Smooth muscle cell (in vitro differentiated cells): ENCODE data around the gene DCTN3. TPM values are rescaled to one million over a fixed set of nuclear protein-coding genes. Genes with fewer than 3 reads are reported as not detected.

Experiments used
- DNase-seq: peaks from one replicate; lab custom pipeline; 2025; ENCODE audit not compliant: unreplicated experiment; lab: John Stamatoyannopoulos, UW
- H2AFZ ChIP-seq: fragments of 200-600 bp; sonication (generic); 2 replicates; pipeline ENCODE4 v1.6.0; 2016; ENCODE audit warnings: antibody characterized with exemption, low read depth, mild to moderate bottlenecking
- H3F3A ChIP-seq: fragments of 200-600 bp; sonication (generic); 2 replicates; pipeline ENCODE4 v1.6.0; 2017; ENCODE audit warnings: antibody characterized with exemption, low read depth
- H3K27ac ChIP-seq: fragments of 200-600 bp; sonication (generic); 2 replicates; pipeline ENCODE4 v1.5.1; 2016; ENCODE audit warnings: low read depth, mild to moderate bottlenecking
- H3K27me3 ChIP-seq: fragments of 200-600 bp; sonication (generic); 2 replicates; pipeline ENCODE4 v1.6.1; 2016; ENCODE audit warnings: low read depth, mild to moderate bottlenecking
- H3K36me3 ChIP-seq: fragments of 200-600 bp; sonication (generic); 2 replicates; pipeline ENCODE4 v1.5.1; 2016; ENCODE audit warnings: low read depth
- H3K4me1 ChIP-seq: fragments of 200-600 bp; sonication (generic); 2 replicates; pipeline ENCODE4 v1.5.1; 2016; ENCODE audit warnings: low read depth
- H3K4me2 ChIP-seq: fragments of 200-600 bp; sonication (generic); 2 replicates; pipeline ENCODE4 v1.6.0; 2016; ENCODE audit warnings: mild to moderate bottlenecking
- H3K4me3 ChIP-seq: fragments of 200-600 bp; sonication (generic); 2 replicates; pipeline ENCODE4 v1.5.1; 2016; ENCODE audit warnings: mild to moderate bottlenecking
- H3K79me2 ChIP-seq: fragments of 200-600 bp; sonication (generic); 2 replicates; pipeline ENCODE4 v1.6.0; 2016; ENCODE audit warnings: low read depth, mild to moderate bottlenecking
- H3K9ac ChIP-seq: fragments of 200-600 bp; sonication (generic); 2 replicates; pipeline ENCODE4 v1.6.0; 2016; ENCODE audit warnings: low read depth
- H3K9me3 ChIP-seq: fragments of 200-600 bp; sonication (generic); replicated peaks from 2 replicates; pipeline ENCODE4 v1.5.1; 2016; ENCODE audit warnings: low read depth
- H4K20me1 ChIP-seq: fragments of 200-600 bp; sonication (generic); 2 replicates; pipeline ENCODE4 v1.6.0; 2016; ENCODE audit warnings: low read depth
- WGBS: methylation state at CpG from one replicate; pipeline ENCODE4 v1.1.7; 2016; ENCODE audit warnings: low lambda C conversion rate; 5-methylcytosine and 5-hydroxymethylcytosine counted together
- polyA plus RNA-seq: library from polyadenylated mRNA; unstranded; fragments of >200 nt; fragmentation: Nextera tagmentation; extraction: Ambion mirVana; gene quantifications from 2 replicates; pipeline ENCODE4 v1.2.1, GENCODE V29; 2016
- total RNA-seq: library from RNA; depleted of rRNA; stranded (reverse); fragments of >200 nt; gene quantifications from 2 replicates; pipeline ENCODE4 v1.2.3, GENCODE V29; 2014
- TF ChIP-seq, protein P1 (sequence below): fragments of 200-600 bp; sonication (generic); IDR thresholded peaks from 2 replicates; pipeline ENCODE4 v1.5.1; 2017; ENCODE audit warnings: borderline replicate concordance, mild to moderate bottlenecking, antibody characterized with exemption; ENCODE audit not compliant: insufficient read depth, poor library complexity, severe bottlenecking

Gene DCTN3
- total and polyA plus RNA-seq, 2 experiments from 2014 or later, result 87.6 to 142 TPM

DNA sequence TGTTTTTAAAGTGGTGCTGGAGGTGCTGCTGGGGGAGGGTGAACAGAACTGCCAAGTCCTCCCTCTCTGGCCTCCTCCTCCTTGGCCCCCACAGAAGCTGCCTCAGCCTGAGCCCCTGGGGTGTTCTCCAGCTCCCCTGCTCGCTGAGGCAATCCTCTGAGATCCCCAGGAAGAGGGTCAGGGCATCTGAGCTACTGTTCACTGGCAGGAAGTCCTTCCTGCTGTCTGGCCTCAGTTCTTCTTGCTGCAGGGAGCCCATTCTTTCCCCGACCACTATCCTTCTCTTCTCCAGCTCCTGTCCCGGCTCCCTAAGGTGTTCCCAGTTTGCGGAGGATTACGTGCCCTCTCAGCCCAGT is 40.5 kb downstream of the DCTN3 start:
- Histone ChIP-seq H3K79me2 (peaks cover 35% of the 10 kb centered on the region), H3F3A (peaks cover 4% of the 10 kb centered on the region), H3K27me3 (peaks cover 9% of the 10 kb centered on the region), H3K4me1 (peaks cover 47% of the 10 kb centered on the region), H2AFZ (no peak overlapping the region), H3K36me3 (no peaks in the 10 kb centered on the region), H3K4me2 (peak overlapping the region; percentile 99), H3K27ac (no peak overlapping the region), H3K4me3 (no peak overlapping the region), H4K20me1 (peaks cover 3% of the 10 kb centered on the region), H3K9ac (no peak overlapping the region), H3K9me3 (no peaks in the 10 kb centered on the region)
- no peak for DNase-seq
- TF ChIP-seq, protein P1, sequence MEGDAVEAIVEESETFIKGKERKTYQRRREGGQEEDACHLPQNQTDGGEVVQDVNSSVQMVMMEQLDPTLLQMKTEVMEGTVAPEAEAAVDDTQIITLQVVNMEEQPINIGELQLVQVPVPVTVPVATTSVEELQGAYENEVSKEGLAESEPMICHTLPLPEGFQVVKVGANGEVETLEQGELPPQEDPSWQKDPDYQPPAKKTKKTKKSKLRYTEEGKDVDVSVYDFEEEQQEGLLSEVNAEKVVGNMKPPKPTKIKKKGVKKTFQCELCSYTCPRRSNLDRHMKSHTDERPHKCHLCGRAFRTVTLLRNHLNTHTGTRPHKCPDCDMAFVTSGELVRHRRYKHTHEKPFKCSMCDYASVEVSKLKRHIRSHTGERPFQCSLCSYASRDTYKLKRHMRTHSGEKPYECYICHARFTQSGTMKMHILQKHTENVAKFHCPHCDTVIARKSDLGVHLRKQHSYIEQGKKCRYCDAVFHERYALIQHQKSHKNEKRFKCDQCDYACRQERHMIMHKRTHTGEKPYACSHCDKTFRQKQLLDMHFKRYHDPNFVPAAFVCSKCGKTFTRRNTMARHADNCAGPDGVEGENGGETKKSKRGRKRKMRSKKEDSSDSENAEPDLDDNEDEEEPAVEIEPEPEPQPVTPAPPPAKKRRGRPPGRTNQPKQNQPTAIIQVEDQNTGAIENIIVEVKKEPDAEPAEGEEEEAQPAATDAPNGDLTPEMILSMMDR, result no peak
- WGBS, result 81% methylated on average over 5 of the region's 5 CpGs

DNA sequence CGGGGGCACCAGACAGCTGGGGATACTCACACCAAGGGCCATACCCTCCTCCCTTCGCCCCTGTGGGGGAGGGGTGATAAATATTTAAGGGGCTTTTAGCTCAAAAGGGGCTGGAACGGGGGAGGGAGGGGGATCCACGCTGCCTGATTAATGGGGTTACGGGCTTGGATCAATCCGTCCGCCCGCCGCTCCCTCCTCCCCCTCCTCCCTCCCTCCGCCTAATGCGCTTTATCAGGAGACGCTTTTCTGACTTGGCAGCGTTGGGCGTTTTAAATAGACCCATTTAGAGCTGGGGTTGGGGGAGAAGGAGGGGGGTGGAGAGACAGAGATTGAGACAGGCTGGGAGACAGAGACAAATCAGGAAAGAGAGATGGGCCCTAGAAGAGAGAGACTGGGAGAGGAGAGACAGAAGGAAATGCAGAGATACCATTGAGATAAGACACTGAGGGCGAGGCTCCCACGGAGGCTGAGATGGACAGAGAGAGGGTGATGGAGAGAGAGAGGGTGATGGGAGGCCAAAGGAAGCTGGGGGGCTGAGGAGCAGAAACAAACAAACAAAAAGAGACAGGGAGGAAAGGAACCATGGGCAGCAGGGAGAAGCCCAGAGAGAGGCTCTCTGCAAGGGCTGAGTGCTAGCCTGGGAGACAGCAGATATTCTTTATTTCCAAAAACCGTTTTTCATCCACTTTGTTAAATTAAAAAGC is 41.0 kb downstream of the DCTN3 start:
- Histone ChIP-seq H3K9me3 (no peaks in the 10 kb centered on the region), H3K79me2 (peaks cover 32% of the 10 kb centered on the region), H4K20me1 (peaks cover 3% of the 10 kb centered on the region), H3K4me2 (peak overlapping the region; percentile 99), H3K27me3 (peaks cover 9% of the 10 kb centered on the region), H3K36me3 (no peaks in the 10 kb centered on the region), H3K4me3 (no peak overlapping the region), H3K27ac (no peak overlapping the region), H3K9ac (no peak overlapping the region), H3F3A (peaks cover 4% of the 10 kb centered on the region), H2AFZ (peak overlapping the region; percentile 33), H3K4me1 (peaks cover 50% of the 10 kb centered on the region)
- TF ChIP-seq, protein P1, result no peak
- DNase-seq, result no peak
- WGBS, result 8% methylated on average over 8 of the region's 17 CpGs

DNA sequence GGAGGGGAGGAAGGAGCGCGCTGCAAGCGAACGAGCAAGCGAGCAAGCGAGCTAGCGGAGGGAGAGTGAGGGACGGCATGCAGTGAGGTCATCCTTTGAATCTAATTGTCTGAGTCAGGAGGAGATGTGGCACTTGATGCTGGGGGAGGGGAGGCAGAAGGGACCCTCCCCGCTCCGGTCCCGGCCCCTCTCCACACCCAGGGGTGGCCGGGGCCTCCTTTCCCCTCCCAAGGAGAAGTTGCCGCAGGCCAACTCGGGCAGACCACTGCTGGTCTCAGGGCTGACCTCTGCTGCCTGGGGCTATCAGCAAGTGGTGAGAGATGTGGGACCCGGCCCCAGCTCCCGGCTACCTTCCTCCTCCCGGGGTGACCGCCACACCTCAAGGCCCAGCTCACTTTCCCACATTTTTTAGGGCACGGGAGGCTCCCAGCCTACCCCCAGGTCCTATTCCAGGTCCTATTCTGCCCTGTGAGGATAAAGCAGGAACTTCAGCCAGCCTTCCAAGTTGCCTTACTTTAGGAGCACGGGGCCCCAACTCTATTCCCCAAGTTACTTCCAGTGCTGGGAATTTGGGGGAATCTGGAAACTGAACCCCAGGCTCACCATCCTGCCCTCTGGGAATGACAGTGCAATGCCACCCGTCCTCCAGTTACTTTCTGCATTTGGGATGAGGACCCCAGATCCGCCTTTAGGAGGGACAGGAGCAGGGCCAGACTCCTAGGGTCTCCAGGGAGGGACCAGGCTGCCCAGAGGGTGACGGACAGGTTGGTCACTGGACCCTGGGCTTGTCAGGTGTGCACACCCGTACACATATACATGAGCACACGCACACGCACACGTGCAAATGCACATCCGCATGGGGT is 41.8 kb downstream of the DCTN3 start:
- TF ChIP-seq, protein P1, result no peak
- H4K20me1 ChIP-seq, result peaks cover 3% of the 10 kb centered on the region
- no peaks in the 10 kb centered on the region for H3K9me3 ChIP-seq
- peak overlapping the region; percentile 99 for H3K4me2 ChIP-seq
- H3K79me2 ChIP-seq, result peaks cover 28% of the 10 kb centered on the region
- no peak for DNase-seq
- H3K27ac ChIP-seq, result peak overlapping the region; percentile 71
- peak overlapping the region; percentile 57 for H3K4me3 ChIP-seq
- peak overlapping the region; percentile 71 for H3K9ac ChIP-seq
- H3K36me3 ChIP-seq, result no peaks in the 10 kb centered on the region
- H2AFZ ChIP-seq, result peak overlapping the region; percentile 79
- 8% methylated on average over 28 of the region's 28 CpGs for WGBS
- peaks cover 57% of the 10 kb centered on the region for H3K4me1 ChIP-seq
- peaks cover 4% of the 10 kb centered on the region for H3F3A ChIP-seq
- peaks cover 9% of the 10 kb centered on the region for H3K27me3 ChIP-seq
